CD4-positive, alpha-beta T cell (primary cell): ENCODE measurements around the gene H1-8. TPM values are rescaled to one million over a fixed set of nuclear protein-coding genes. Genes with fewer than 3 reads are reported as not detected.
"Not testable (repeated sequence)": the region's sequence is repeated elsewhere in the genome, so short reads cannot be mapped to it uniquely, and the experiment has no call there.

ENCODE experiments used
- ATAC-seq: fragments of 200-7000 bp; cut with Tn5 transposase; one replicate; pipeline ENCODE4 v1.10.0; 2022; ENCODE audit warnings: mild to moderate bottlenecking; ENCODE audit not compliant: poor library complexity
- CTCF ChIA-PET: fragments of 350-600 bp; sonication (Branson Sonifier 250); formaldehyde crosslinking; loops from one replicate; lab custom pipeline; 2021; ENCODE audit warnings: antibody characterized with exemption, inconsistent platforms; lab: Charles Lee
- POLR2A ChIA-PET: fragments of 350-600 bp; sonication (Branson Sonifier 250); formaldehyde crosslinking; loops from one replicate; lab custom pipeline; 2021; ENCODE audit warnings: antibody characterized with exemption, inconsistent platforms; lab: Charles Lee
- DNase-seq, 14 experiments: peaks; one replicate each; pipeline ENCODE4 v3.0.0-alpha.2; 2013 to 2020; ENCODE audit warnings: mixed read lengths in 2 of 14
- H3K27ac ChIP-seq, 2 donors: one replicate each; pipeline versions ENCODE4 v1.5.1 to v1.7.0; 2013; ENCODE audit warnings: low read length in 2 of 2, low read depth in 1 of 2, mild to moderate bottlenecking in 1 of 2
- H3K27me3 ChIP-seq, 2 experiments: 1 replicate in 1 of 2; 2 replicates in 1 of 2; pipeline versions ENCODE4 v1.6.1 to v1.7.0; 2013; ENCODE audit warnings: low read length in 2 of 2, control low read depth in 1 of 2, mild to moderate bottlenecking in 1 of 2, moderate library complexity in 1 of 2; ENCODE audit not compliant: insufficient read depth in 2 of 2, control insufficient read depth in 1 of 2
- H3K36me3 ChIP-seq: one replicate; pipeline ENCODE4 v1.6.1; 2013; ENCODE audit warnings: low read length, control low read depth; ENCODE audit not compliant: insufficient read depth
- H3K4me1 ChIP-seq: one replicate; pipeline ENCODE4 v1.6.1; 2013; ENCODE audit warnings: low read length, control low read depth; ENCODE audit not compliant: insufficient read depth
- H3K4me3 ChIP-seq: one replicate; pipeline ENCODE4 v1.5.1; 2013; ENCODE audit warnings: mild to moderate bottlenecking, low read length, moderate library complexity
- H3K9me3 ChIP-seq, 2 experiments: 1 replicate in 1 of 2; 2 replicates in 1 of 2; pipeline versions ENCODE4 v1.6.1 to v1.7.0; 2013; ENCODE audit warnings: low read length in 2 of 2, mild to moderate bottlenecking in 2 of 2, control low read depth in 1 of 2, moderate library complexity in 1 of 2; ENCODE audit not compliant: control insufficient read depth in 1 of 2, insufficient read depth in 1 of 2
- H3K27ac Mint-ChIP-seq: one replicate; pipeline ENCODE4 v1.8.0; 2020; ENCODE audit warnings: mixed read lengths
- H3K27me3 Mint-ChIP-seq: one replicate; pipeline ENCODE4 v1.8.0; 2021; ENCODE audit warnings: mixed read lengths
- H3K36me3 Mint-ChIP-seq: one replicate; pipeline ENCODE4 v1.8.0; 2021; ENCODE audit warnings: low read depth, mixed read lengths
- H3K4me1 Mint-ChIP-seq: one replicate; pipeline ENCODE4 v1.8.0; 2021; ENCODE audit warnings: low read depth, mixed read lengths
- H3K4me3 Mint-ChIP-seq: one replicate; pipeline ENCODE4 v1.8.0; 2020; ENCODE audit warnings: mild to moderate bottlenecking, mixed read lengths
- H3K9me3 Mint-ChIP-seq: one replicate; pipeline ENCODE4 v1.8.0; 2020; ENCODE audit warnings: mixed read lengths
- intact Hi-C, 2 experiments: fragments of 100-400 bp; cut with DNase I in 1 of 2; cut with micrococcal nuclease in 1 of 2; formaldehyde crosslinking; loops; one replicate each; pipeline versions ENCODE4 v1.15.1 to v1.9.0; 2023 to 2025; cut with DNase I, micrococcal nuclease
- total RNA-seq, 174 experiments: library from RNA in 2 of 174; stranded (reverse) in 2 of 174; gene quantifications; one replicate each; pipeline ENCODE4 v1.2.3 and lab custom pipeline; 2021 to 2026
- TF ChIP-seq, protein P1 (sequence below): fragments of 200-600 bp; IDR thresholded peaks from one replicate; pipeline ENCODE4 v1.8.0; 2022; ENCODE audit warnings: antibody characterized with exemption, mild to moderate bottlenecking

The H1-8 gene
- total RNA-seq, 2 experiments from 2014 or later: not detected

DNA sequence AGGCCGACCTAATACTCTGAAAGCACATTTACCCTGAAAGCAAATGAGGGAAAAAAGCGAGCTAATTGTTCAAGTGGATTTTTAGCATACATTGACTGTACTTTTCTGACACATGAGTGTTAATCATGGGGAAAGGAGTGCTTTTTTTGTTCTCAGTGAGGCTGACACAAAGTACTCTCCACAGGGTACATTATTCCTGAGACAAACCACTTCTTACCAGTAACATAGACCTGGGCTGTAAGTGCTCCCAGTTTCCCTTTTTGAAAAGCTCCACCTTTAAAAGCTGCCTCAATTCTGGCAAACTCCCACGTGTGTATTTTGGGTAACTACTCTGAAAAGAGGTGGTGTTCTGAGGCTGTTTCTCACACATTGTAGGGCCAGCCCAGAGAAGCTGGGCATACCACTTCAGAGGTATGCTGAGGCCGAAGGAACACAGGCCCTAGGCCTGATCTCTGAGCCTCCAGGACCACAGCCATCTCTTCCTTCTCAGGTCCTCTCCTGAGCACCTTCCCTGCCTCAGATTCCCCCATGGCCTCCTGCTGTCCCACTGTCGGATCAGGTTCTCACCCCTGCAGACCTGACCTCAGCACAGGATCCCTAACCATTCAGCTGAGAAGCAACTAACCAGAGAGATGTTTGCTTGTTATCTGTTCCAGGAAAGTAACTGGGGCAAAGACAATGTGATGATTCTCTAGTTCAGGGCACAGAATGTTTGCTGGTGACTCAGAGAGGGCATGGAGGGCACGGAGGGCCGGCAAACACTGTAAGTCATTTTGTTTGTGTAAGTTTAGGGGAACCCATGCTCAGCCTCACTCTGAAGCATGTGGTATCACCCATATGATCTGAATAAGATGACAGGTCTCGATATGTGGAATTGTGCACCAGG, 44.1 kb upstream of the H1-8 start:
- POLR2A ChIA-PET, H3K4me1 ChIP-seq, H3K27ac Mint-ChIP-seq, H3K9me3 ChIP-seq, H3K4me1 Mint-ChIP-seq, H3K4me3 ChIP-seq, H3K9me3 Mint-ChIP-seq, H3K27ac ChIP-seq, H3K4me3 Mint-ChIP-seq, ATAC-seq, H3K27me3 Mint-ChIP-seq, H3K27me3 ChIP-seq, DNase-seq, intact Hi-C loops, CTCF ChIA-PET: not testable (repeated sequence)
- peaks cover 21% of the 10 kb centered on the region for H3K36me3 Mint-ChIP-seq
- H3K36me3 ChIP-seq: peaks cover 12% of the 10 kb centered on the region

DNA sequence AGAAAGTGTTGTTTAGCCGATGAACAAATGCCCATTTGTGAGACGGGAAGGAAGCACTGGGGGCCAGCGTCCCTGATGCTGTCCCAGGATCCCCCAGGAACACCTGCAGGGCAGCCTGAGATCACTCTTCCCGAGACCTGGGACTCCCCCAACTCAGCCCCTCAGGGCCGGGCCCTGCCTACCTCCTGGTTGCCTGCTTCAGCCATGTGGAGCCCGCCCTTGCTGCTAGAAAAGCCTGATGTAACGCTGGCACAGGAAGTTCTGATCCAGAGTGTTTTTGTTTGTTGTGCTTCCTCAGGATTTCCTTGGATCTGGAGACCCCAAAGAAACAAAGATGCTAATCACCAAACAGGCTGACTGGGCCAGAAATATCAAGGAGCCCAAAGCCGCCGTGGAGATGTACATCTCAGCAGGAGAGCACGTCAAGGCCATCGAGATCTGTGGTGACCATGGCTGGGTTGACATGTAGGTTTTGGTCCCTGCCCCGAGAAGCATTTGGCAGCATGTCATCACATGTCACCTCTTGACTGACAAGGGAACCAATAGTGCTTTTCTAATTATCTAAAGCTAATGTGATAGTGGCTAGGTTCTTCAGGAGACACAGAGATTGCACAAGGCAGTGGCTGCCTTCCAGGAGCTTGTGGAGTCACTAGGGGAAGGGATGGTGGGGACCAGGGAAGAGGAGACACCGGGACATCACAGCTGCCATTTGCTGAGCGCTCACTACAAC, 43.2 kb upstream of the H1-8 start:
- CTCF ChIA-PET, H3K27me3 ChIP-seq, H3K4me3 ChIP-seq, H3K27ac ChIP-seq, ATAC-seq, H3K4me3 Mint-ChIP-seq, H3K4me1 Mint-ChIP-seq, H3K27me3 Mint-ChIP-seq, H3K9me3 ChIP-seq, H3K4me1 ChIP-seq, POLR2A ChIA-PET, DNase-seq, intact Hi-C loops, H3K9me3 Mint-ChIP-seq, H3K27ac Mint-ChIP-seq: not testable (repeated sequence)
- peaks cover 15% of the 10 kb centered on the region for H3K36me3 Mint-ChIP-seq
- peaks cover 13% of the 10 kb centered on the region for H3K36me3 ChIP-seq

DNA sequence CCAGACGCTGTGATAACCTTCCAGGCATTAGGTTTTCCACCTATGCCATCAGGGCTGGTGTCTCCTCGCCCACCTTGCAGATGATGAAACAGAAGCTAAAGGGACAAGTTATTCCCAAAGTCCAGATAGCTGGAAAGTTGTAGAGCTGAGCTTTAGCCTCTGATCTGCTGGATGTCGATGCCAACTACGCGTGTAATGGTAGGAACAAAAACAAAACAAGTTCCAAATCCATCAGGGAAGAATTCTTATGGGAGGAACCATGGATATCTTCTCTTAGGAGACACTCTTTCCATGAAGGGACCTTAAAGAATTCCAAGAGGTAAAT, 42.7 kb upstream of the H1-8 start:
- TF ChIP-seq, protein P1, sequence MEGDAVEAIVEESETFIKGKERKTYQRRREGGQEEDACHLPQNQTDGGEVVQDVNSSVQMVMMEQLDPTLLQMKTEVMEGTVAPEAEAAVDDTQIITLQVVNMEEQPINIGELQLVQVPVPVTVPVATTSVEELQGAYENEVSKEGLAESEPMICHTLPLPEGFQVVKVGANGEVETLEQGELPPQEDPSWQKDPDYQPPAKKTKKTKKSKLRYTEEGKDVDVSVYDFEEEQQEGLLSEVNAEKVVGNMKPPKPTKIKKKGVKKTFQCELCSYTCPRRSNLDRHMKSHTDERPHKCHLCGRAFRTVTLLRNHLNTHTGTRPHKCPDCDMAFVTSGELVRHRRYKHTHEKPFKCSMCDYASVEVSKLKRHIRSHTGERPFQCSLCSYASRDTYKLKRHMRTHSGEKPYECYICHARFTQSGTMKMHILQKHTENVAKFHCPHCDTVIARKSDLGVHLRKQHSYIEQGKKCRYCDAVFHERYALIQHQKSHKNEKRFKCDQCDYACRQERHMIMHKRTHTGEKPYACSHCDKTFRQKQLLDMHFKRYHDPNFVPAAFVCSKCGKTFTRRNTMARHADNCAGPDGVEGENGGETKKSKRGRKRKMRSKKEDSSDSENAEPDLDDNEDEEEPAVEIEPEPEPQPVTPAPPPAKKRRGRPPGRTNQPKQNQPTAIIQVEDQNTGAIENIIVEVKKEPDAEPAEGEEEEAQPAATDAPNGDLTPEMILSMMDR: no peak
- H3K4me3 ChIP-seq: no peak overlapping the region
- Mint-ChIP-seq H3K4me3 (no peak overlapping the region), H3K9me3 (no peaks in the 10 kb centered on the region), H3K27me3 (no peaks in the 10 kb centered on the region), H3K4me1 (no peaks in the 10 kb centered on the region), H3K36me3 (peaks cover 20% of the 10 kb centered on the region), H3K27ac (no peak overlapping the region)
- no peaks in the 10 kb centered on the region for H3K4me1 ChIP-seq
- peaks cover 13% of the 10 kb centered on the region for H3K36me3 ChIP-seq
- H3K27ac ChIP-seq: no peak overlapping the region
- ATAC-seq (no peak), DNase-seq (no peak)
- ChIA-PET CTCF (no interaction called here), POLR2A (no interaction called here)
- no peaks in the 10 kb centered on the region for H3K27me3 ChIP-seq
- no peaks in the 10 kb centered on the region for H3K9me3 ChIP-seq
- intact Hi-C loops: no loop called here

DNA sequence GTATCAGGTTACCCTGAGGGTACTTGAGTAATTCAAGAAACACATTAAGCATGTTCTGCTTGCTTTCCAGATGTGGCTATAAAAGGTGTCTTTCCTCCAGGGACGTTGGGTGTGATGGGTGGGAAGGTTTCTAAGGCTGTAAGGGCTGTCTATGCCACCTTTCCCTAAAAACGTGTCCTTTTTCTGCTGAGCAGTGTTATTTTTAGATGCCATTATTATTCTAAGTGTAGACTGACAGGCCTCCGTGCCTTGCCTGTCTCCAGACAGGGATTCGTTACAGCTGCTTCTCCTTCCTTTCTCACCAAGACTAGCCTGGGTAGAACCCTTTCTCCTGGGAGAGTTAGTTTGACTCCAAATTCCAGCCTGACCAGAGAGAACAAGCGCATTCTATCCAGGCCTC, 41.3 kb upstream of the H1-8 start:
- Histone ChIP-seq H3K4me1 (no peaks in the 10 kb centered on the region), H3K27ac (no peak overlapping the region), H3K27me3 (no peaks in the 10 kb centered on the region), H3K4me3 (no peak overlapping the region), H3K9me3 (no peaks in the 10 kb centered on the region), H3K36me3 (peaks cover 13% of the 10 kb centered on the region)
- H3K27me3 Mint-ChIP-seq: no peaks in the 10 kb centered on the region
- POLR2A ChIA-PET: no interaction called here
- no peak overlapping the region for H3K4me3 Mint-ChIP-seq
- DNase-seq (no peak), ATAC-seq (no peak)
- intact Hi-C loops: no loop called here
- TF ChIP-seq, protein P1: no peak
- CTCF ChIA-PET: no interaction called here
- H3K36me3 Mint-ChIP-seq: peaks cover 24% of the 10 kb centered on the region
- no peak overlapping the region for H3K27ac Mint-ChIP-seq
- H3K9me3 Mint-ChIP-seq: no peaks in the 10 kb centered on the region
- no peaks in the 10 kb centered on the region for H3K4me1 Mint-ChIP-seq
